ENCODE measurements around the gene ANKS1A.

DNA sequence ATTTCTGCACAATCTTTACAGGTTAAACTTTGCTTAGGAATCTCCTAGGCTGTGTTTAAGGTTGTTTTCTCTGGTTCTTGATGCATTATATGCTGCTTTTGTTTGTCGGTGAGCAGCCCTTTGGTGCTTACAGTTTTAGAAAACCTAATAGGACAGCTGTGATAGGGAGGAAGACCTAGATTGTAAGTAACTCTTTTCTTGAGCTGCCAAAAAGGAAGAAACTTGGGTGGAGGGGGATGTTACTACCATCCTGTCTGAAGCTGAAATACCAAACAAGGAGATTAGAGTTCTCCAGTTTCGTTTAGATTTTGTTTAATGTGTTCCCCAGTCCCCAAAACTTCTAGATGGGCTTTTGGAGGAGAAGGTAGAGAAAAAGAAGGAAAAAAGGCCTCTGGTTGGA is 72.0 kb downstream of the ANKS1A start:
- TF ChIP-seq RCOR1 (IDR thresholded peaks at IDR 0.05; ENCODE audit: low read length) (no peak), CHD2 (IDR thresholded peaks at IDR 0.05; ENCODE audit: low read length, partially characterized antibody) (no peak), CTCF (IDR thresholded peaks at IDR 0.05) (no peak), RAD21 (IDR thresholded peaks at IDR 0.05; ENCODE audit: low read length) (no peak), USF2 (IDR thresholded peaks at IDR 0.05; ENCODE audit: borderline replicate concordance, low read depth, low read length) (no peak), TAF1 (IDR thresholded peaks at IDR 0.05; ENCODE audit: borderline replicate concordance, low read depth, low read length) (no peak), EZH2phosphoT487 (IDR thresholded peaks at IDR 0.05; ENCODE audit: borderline replicate concordance, low read depth) (no peak), EP300 (IDR thresholded peaks at IDR 0.05; ENCODE audit: borderline replicate concordance in 1 of 2, low read depth in 1 of 2, low read length in 1 of 2) (no peak)
- TF ChIP-seq, protein P1, sequence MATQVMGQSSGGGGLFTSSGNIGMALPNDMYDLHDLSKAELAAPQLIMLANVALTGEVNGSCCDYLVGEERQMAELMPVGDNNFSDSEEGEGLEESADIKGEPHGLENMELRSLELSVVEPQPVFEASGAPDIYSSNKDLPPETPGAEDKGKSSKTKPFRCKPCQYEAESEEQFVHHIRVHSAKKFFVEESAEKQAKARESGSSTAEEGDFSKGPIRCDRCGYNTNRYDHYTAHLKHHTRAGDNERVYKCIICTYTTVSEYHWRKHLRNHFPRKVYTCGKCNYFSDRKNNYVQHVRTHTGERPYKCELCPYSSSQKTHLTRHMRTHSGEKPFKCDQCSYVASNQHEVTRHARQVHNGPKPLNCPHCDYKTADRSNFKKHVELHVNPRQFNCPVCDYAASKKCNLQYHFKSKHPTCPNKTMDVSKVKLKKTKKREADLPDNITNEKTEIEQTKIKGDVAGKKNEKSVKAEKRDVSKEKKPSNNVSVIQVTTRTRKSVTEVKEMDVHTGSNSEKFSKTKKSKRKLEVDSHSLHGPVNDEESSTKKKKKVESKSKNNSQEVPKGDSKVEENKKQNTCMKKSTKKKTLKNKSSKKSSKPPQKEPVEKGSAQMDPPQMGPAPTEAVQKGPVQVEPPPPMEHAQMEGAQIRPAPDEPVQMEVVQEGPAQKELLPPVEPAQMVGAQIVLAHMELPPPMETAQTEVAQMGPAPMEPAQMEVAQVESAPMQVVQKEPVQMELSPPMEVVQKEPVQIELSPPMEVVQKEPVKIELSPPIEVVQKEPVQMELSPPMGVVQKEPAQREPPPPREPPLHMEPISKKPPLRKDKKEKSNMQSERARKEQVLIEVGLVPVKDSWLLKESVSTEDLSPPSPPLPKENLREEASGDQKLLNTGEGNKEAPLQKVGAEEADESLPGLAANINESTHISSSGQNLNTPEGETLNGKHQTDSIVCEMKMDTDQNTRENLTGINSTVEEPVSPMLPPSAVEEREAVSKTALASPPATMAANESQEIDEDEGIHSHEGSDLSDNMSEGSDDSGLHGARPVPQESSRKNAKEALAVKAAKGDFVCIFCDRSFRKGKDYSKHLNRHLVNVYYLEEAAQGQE (IDR thresholded peaks at IDR 0.05; ENCODE audit: low read depth, low read length), result no peak
